SK-N-SH (cell line): ENCODE data around the gene SASH1. TPM values are rescaled to one million over a fixed set of nuclear protein-coding genes. Genes with fewer than 3 reads are reported as not detected.

ENCODE experiments used
- CTCF ChIA-PET: fragments of 300-600, 350-600 bp; formaldehyde crosslinking; extraction: SDS; loops from one replicate; lab custom pipeline; 2021; lab: Yijun Ruan, JAX
- POLR2A ChIA-PET: fragments of 350-600 bp; sonication (Branson Sonifier 250); formaldehyde crosslinking; extraction: SDS; loops from one replicate; lab custom pipeline; 2020; ENCODE audit warnings: antibody characterized with exemption, inconsistent platforms; lab: Yijun Ruan, JAX
- DNase-seq: peaks from one replicate; pipeline ENCODE4 v3.0.0; 2012
- H2AFZ ChIP-seq: fragments of 200-600 bp; sonication (generic); 2 replicates; pipeline ENCODE4 v1.8.1; 2016; ENCODE audit warnings: antibody characterized with exemption, mild to moderate bottlenecking, low read depth
- H3F3A ChIP-seq: fragments of 200-600 bp; sonication (generic); replicated peaks from 2 replicates; pipeline ENCODE3; 2016; ENCODE audit warnings: antibody characterized with exemption, mild to moderate bottlenecking; ENCODE audit not compliant: insufficient read depth
- H3K27ac ChIP-seq, 2 experiments: fragments of 200-500 bp in 1 of 2; fragments of 200-600 bp in 1 of 2; sonication (Bioruptor generic) in 1 of 2; sonication (generic), shearing (Covaris generic) in 1 of 2; 2 replicates each; pipeline versions ENCODE4 v1.5.1 to v1.6.1; 2014 to 2016; ENCODE audit warnings: low read depth in 2 of 2, inconsistent platforms in 1 of 2, low read length in 1 of 2, mild to moderate bottlenecking in 1 of 2, mixed read lengths in 1 of 2
- H3K27me3 ChIP-seq: fragments of 200-600 bp; sonication (generic), shearing (Covaris generic); 2 replicates; pipeline ENCODE4 v1.6.1; 2016; ENCODE audit warnings: mixed run types; ENCODE audit not compliant: insufficient read depth
- H3K36me3 ChIP-seq, 2 experiments: fragments of 200-500 bp in 1 of 2; fragments of 200-600 bp in 1 of 2; sonication (Bioruptor generic) in 1 of 2; sonication (generic) in 1 of 2; replicated peaks in 1 of 2; 2 replicates each; pipeline versions ENCODE3 to v1.5.1; 2014 to 2016; ENCODE audit warnings: low read length in 1 of 2, mild to moderate bottlenecking in 1 of 2; ENCODE audit not compliant: insufficient read depth in 2 of 2, control insufficient read depth in 1 of 2
- H3K4me1 ChIP-seq, 2 experiments: fragments of 200-500 bp in 1 of 2; fragments of 200-600 bp in 1 of 2; sonication (Bioruptor generic) in 1 of 2; sonication (generic), shearing (Covaris generic) in 1 of 2; 2 replicates each; pipeline versions ENCODE4 v1.5.1 to v1.6.1; 2014 to 2016; ENCODE audit warnings: low read depth in 1 of 2, low read length in 1 of 2, mixed run types in 1 of 2; ENCODE audit not compliant: insufficient read depth in 2 of 2, control insufficient read depth in 1 of 2
- H3K4me2 ChIP-seq: fragments of 200-600 bp; sonication (generic), shearing (Covaris generic); 2 replicates; pipeline ENCODE4 v1.6.1; 2017; ENCODE audit warnings: mixed run types
- H3K4me3 ChIP-seq, 2 experiments: fragments of 200-500 bp in 1 of 2; fragments of 200-600 bp in 1 of 2; sonication (Bioruptor generic) in 1 of 2; sonication (generic), shearing (Covaris generic) in 1 of 2; 2 replicates each; pipeline versions ENCODE4 v1.5.1 to v1.8.1; 2014 to 2016; ENCODE audit warnings: low read depth in 2 of 2, inconsistent platforms in 1 of 2, low read length in 1 of 2, mild to moderate bottlenecking in 1 of 2, mixed read lengths in 1 of 2, moderate library complexity in 1 of 2
- H3K79me2 ChIP-seq: fragments of 200-600 bp; sonication (generic); 2 replicates; pipeline ENCODE4 v1.8.1; 2017; ENCODE audit warnings: mild to moderate bottlenecking; ENCODE audit not compliant: insufficient read depth
- H3K9ac ChIP-seq: fragments of 200-600 bp; sonication (generic); 2 replicates; pipeline ENCODE4 v1.6.1; 2017; ENCODE audit warnings: mixed run types
- H3K9me2 ChIP-seq: fragments of 200-600 bp; sonication (generic); 2 replicates; pipeline ENCODE4 v1.6.1; 2017; ENCODE audit warnings: mixed run types
- H3K9me3 ChIP-seq: fragments of 200-600 bp; sonication (generic); 2 replicates; pipeline ENCODE4 v1.6.1; 2017; ENCODE audit warnings: mixed run types, mild to moderate bottlenecking, moderate library complexity
- H4K20me1 ChIP-seq: fragments of 200-600 bp; sonication (generic); 2 replicates; pipeline ENCODE4 v1.6.1; 2017; ENCODE audit warnings: mild to moderate bottlenecking, mixed run types; ENCODE audit not compliant: insufficient read depth
- CTCF ChIP-seq: fragments of 200-600 bp; sonication (generic); IDR thresholded peaks from 2 replicates; pipeline ENCODE4 v1.6.1; 2017; ENCODE audit warnings: antibody characterized with exemption, mild to moderate bottlenecking, moderate library complexity
- FOSL2 ChIP-seq: IDR thresholded peaks from 2 replicates; pipeline ENCODE4 v1.4.0; 2012; ENCODE audit warnings: low read depth, mild to moderate bottlenecking, moderate library complexity, borderline replicate concordance
- GABPA ChIP-seq: IDR thresholded peaks from 2 replicates; pipeline ENCODE4 v1.4.0; 2012; ENCODE audit warnings: low read depth, mild to moderate bottlenecking
- JUND ChIP-seq: IDR thresholded peaks from 2 replicates; pipeline ENCODE4 v1.4.0; 2012
- MAX ChIP-seq: IDR thresholded peaks from 2 replicates; pipeline ENCODE4 v1.4.0; 2012; ENCODE audit warnings: low read depth
- MXI1 ChIP-seq: IDR thresholded peaks from 2 replicates; pipeline ENCODE4 v1.6.1; 2012; ENCODE audit warnings: mild to moderate bottlenecking, low read depth, low read length, improper control_type of control experiment
- RAD21 ChIP-seq: IDR thresholded peaks from 2 replicates; pipeline ENCODE4 v1.6.1; 2012; ENCODE audit warnings: mild to moderate bottlenecking, low read length
- RCOR1 ChIP-seq: fragments of 150-350 bp; IDR thresholded peaks from 2 replicates; pipeline ENCODE4 v1.6.1; 2017; ENCODE audit warnings: antibody characterized with exemption, low read length
- TCF12 ChIP-seq: IDR thresholded peaks from 2 replicates; pipeline ENCODE4 v1.4.0; 2012
- USF2 ChIP-seq: fragments of 150-350 bp; IDR thresholded peaks from 2 replicates; pipeline ENCODE4 v1.6.1; 2017; ENCODE audit warnings: antibody characterized with exemption, low read length, low read depth, borderline replicate concordance
- YY1 ChIP-seq: IDR thresholded peaks from 2 replicates; pipeline ENCODE4 v1.4.0; 2012; ENCODE audit warnings: low read depth, mild to moderate bottlenecking
- WGBS: methylation state at CpG from one replicate; pipeline ENCODE4 v1.1.6; 2017; ENCODE audit warnings: low lambda C conversion rate; 5-methylcytosine and 5-hydroxymethylcytosine counted together
- polyA plus RNA-seq, 3 experiments: library from polyadenylated mRNA; depleted of rRNA; stranded (reverse); fragments of >200 nt; gene quantifications; 2 replicates each; pipeline ENCODE4 v1.2.3, GENCODE V29; 2012

SASH1 gene
- polyA plus RNA-seq, 1 of the 3 experiments (the other 2 are of a cell fraction): 19.8 TPM

GRCh38 chr6:148570456-148570855 lies 227.8 kb downstream of the SASH1 start:
- Histone ChIP-seq H3K4me3 (no peak overlapping the region), H3K4me2 (no peak overlapping the region), H3K27me3 (no peaks in the 10 kb centered on the region), H3K36me3 (no peaks in the 10 kb centered on the region), H3K4me1 (no peaks in the 10 kb centered on the region), H3K9me3 (no peaks in the 10 kb centered on the region), H4K20me1 (no peaks in the 10 kb centered on the region), H3K9ac (no peak overlapping the region), H3F3A (peaks cover 12% of the 10 kb centered on the region), H3K9me2 (no peaks in the 10 kb centered on the region), H2AFZ (no peak overlapping the region), H3K79me2 (no peaks in the 10 kb centered on the region), H3K27ac (no peak overlapping the region)
- WGBS: 23% methylated on average over 5 of the region's 7 CpGs
- ChIA-PET POLR2A (no interaction called here), CTCF (interaction anchor here (1.7 kb wide), 1 partner anchor 11 kb away, joined by 8 read pairs; no protein-coding TSS in a partner anchor)
- DNase-seq: no peak
- no peak for TF ChIP-seq FOSL2
- TF ChIP-seq RCOR1: no peak
- no peak for TF ChIP-seq RAD21
- no peak for TF ChIP-seq GABPA
- no peak for TF ChIP-seq TCF12
- no peak for TF ChIP-seq CTCF
- TF ChIP-seq MXI1: no peak
- TF ChIP-seq YY1: no peak
- no peak for TF ChIP-seq USF2
- TF ChIP-seq JUND: no peak
- no peak for TF ChIP-seq MAX

- no peaks in the 10 kb centered on the region for H3K36me3 ChIP-seq
- H2AFZ ChIP-seq: no peak overlapping the region
- H3F3A ChIP-seq: no peaks in the 10 kb centered on the region
- H3K9me2 ChIP-seq: no peaks in the 10 kb centered on the region
- no peak overlapping the region for H3K4me3 ChIP-seq
- H3K27ac ChIP-seq: no peak overlapping the region
- 39% methylated on average over 7 of the region's 9 CpGs for WGBS
- no peak for TF ChIP-seq MXI1
- H3K4me2 ChIP-seq: no peak overlapping the region
- no peaks in the 10 kb centered on the region; the same call in 1 of the 2 replicates for H3K27me3 ChIP-seq
- no peak overlapping the region for H3K9ac ChIP-seq
- H3K9me3 ChIP-seq: no peaks in the 10 kb centered on the region
- no peaks in the 10 kb centered on the region for H3K4me1 ChIP-seq
- no peaks in the 10 kb centered on the region for H4K20me1 ChIP-seq
- no peaks in the 10 kb centered on the region for H3K79me2 ChIP-seq
- ChIA-PET POLR2A (no interaction called here), CTCF (interaction anchor here (2.0 kb wide), 1 partner anchor 13 kb away, joined by 6 read pairs; no protein-coding TSS in a partner anchor)
- DNase-seq: no peak
Observed at GRCh38 chr6:148572676-148573335, 230.2 kb downstream of the SASH1 start.
